GM12892 (cell line): ENCODE data around the gene TENT5C.

Source experiments
- POLR2A ChIP-seq: IDR thresholded peaks from 2 replicates; pipeline ENCODE4 v1.6.1; 2011; ENCODE audit warnings: low read depth, low read length, control low read depth
- POLR2AphosphoS5 ChIP-seq: IDR thresholded peaks from 2 replicates; pipeline ENCODE4 v1.6.1; 2011; ENCODE audit warnings: low read depth, low read length, control low read depth
- TAF1 ChIP-seq: IDR thresholded peaks from 2 replicates; pipeline ENCODE4 v1.6.1; 2011; ENCODE audit warnings: low read depth, mild to moderate bottlenecking, control low read depth, low read length, borderline replicate concordance

- TF ChIP-seq POLR2A, result no peak
- no peak for TF ChIP-seq POLR2AphosphoS5
- no peak for TF ChIP-seq TAF1
Observed at GRCh38 chr1:117583247-117583646, 22.6 kb upstream of the TENT5C start.
